Thyroid gland (tissue), 4 donors: ENCODE data around the gene TMEM272. TPM values are rescaled to one million over a fixed set of nuclear protein-coding genes. Genes with fewer than 3 reads are reported as not detected.

Source experiments
- DNase-seq, 2 donors: peaks; one replicate each; pipeline ENCODE4 v3.0.0-alpha.2; 2019
- H3K27ac ChIP-seq, 3 donors: fragments of 200-600 bp; sonication (generic); 1 replicate in 2 of 3; 2 replicates in 1 of 3; pipeline ENCODE4 v1.5.1; 2016 to 2019; ENCODE audit warnings: mild to moderate bottlenecking in 1 of 3, moderate library complexity in 1 of 3
- H3K27me3 ChIP-seq: fragments of 200-600 bp; sonication (generic); one replicate; pipeline ENCODE4 v1.5.1; 2019
- H3K36me3 ChIP-seq, 2 donors: fragments of 200-600 bp; sonication (generic); one replicate each; pipeline ENCODE4 v1.5.1; 2016 to 2019
- H3K4me1 ChIP-seq, 2 donors: fragments of 200-600 bp; sonication (generic); one replicate each; pipeline ENCODE4 v1.5.1; 2017 to 2019
- H3K4me3 ChIP-seq, 3 donors: fragments of 200-600 bp; sonication (generic); replicated peaks in 1 of 3; 1 replicate in 2 of 3; 2 replicates in 1 of 3; pipeline ENCODE4 v1.5.1; 2016; ENCODE audit warnings: mild to moderate bottlenecking in 1 of 3
- H3K9me3 ChIP-seq: fragments of 200-600 bp; sonication (generic); one replicate; pipeline ENCODE4 v1.5.1; 2017
- POLR2A ChIP-seq, 2 donors: fragments of 450-650 bp; IDR thresholded peaks; one replicate each; pipeline ENCODE4 v1.6.1; 2017; ENCODE audit warnings: antibody characterized with exemption in 2 of 2, mild to moderate bottlenecking in 2 of 2, moderate library complexity in 1 of 2
- WGBS, 2 donors: methylation state at CpG; one replicate each; pipeline ENCODE4 v1.1.5; 2017; 5-methylcytosine and 5-hydroxymethylcytosine counted together
- intact Hi-C: fragments of 100-400 bp; cut with DNase I; formaldehyde crosslinking; loops from one replicate; pipeline ENCODE4 v1.15.1; 2023
- total RNA-seq, 4 donors: library from RNA; depleted of rRNA; stranded (reverse); fragments of >200 nt; gene quantifications; one replicate each; pipeline ENCODE4 v1.2.3, GENCODE V29; 2016
- TF ChIP-seq, protein P1 (sequence below), 6 experiments: fragments of 200-600 bp in 3 of 6; fragments of 450-650 bp in 3 of 6; sonication (generic) in 3 of 6; IDR thresholded peaks; one replicate each; pipeline ENCODE4 v1.5.1; 2016 to 2019; ENCODE audit warnings: antibody characterized with exemption in 6 of 6, mild to moderate bottlenecking in 2 of 6, inconsistent platforms in 1 of 6, moderate library complexity in 1 of 6

Gene TMEM272
- total RNA-seq, 4 donors from 2014 or later, result not detected

- Histone ChIP-seq H3K27me3 (no peaks in the 10 kb centered on the region), H3K9me3 (no peaks in the 10 kb centered on the region), H3K4me1 (no peaks in the 10 kb centered on the region), H3K36me3 (no peaks in the 10 kb centered on the region), H3K4me3 (no peak overlapping the region), H3K27ac (no peak overlapping the region)
- 95 to 97% methylated on average over 1 of the region's 1 CpG for WGBS, 2 donors
- TF ChIP-seq, protein P1, sequence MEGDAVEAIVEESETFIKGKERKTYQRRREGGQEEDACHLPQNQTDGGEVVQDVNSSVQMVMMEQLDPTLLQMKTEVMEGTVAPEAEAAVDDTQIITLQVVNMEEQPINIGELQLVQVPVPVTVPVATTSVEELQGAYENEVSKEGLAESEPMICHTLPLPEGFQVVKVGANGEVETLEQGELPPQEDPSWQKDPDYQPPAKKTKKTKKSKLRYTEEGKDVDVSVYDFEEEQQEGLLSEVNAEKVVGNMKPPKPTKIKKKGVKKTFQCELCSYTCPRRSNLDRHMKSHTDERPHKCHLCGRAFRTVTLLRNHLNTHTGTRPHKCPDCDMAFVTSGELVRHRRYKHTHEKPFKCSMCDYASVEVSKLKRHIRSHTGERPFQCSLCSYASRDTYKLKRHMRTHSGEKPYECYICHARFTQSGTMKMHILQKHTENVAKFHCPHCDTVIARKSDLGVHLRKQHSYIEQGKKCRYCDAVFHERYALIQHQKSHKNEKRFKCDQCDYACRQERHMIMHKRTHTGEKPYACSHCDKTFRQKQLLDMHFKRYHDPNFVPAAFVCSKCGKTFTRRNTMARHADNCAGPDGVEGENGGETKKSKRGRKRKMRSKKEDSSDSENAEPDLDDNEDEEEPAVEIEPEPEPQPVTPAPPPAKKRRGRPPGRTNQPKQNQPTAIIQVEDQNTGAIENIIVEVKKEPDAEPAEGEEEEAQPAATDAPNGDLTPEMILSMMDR (IDR thresholded peaks at IDR 0.05), result no peak
- TF ChIP-seq POLR2A (IDR thresholded peaks at IDR 0.05), result no peak
- no peak for DNase-seq
- intact Hi-C loops, result no loop called here
Observed at GRCh38 chr13:51856027-51856736, 11.2 kb upstream of the TMEM272 start.

- DNase-seq, result peak; percentile 12 to 18
- intact Hi-C loops, result loop anchor here (10.0 kb wide), 1 partner anchor 155 kb away; no protein-coding TSS in a partner anchor
- WGBS, 2 donors, result 55 to 64% methylated on average over 21 of the region's 21 CpGs
- Histone ChIP-seq H3K36me3 (no peaks in the 10 kb centered on the region), H3K27ac (no peak overlapping the region), H3K4me1 (peaks cover 0 to 4% of the 10 kb centered on the region in 2 donors), H3K27me3 (no peaks in the 10 kb centered on the region), H3K4me3 (no peak overlapping the region), H3K9me3 (no peaks in the 10 kb centered on the region)
- TF ChIP-seq, protein P1 (IDR thresholded peaks at IDR 0.05), result peak in 4 of 6 experiments; percentile 19 to 56 (median 30)
- no peak for TF ChIP-seq POLR2A (IDR thresholded peaks at IDR 0.05)
Observed at GRCh38 chr13:51849145-51850101, 4.4 kb upstream of the TMEM272 start.

- TF ChIP-seq POLR2A (IDR thresholded peaks at IDR 0.05), result no peak
- TF ChIP-seq, protein P1 (IDR thresholded peaks at IDR 0.05), result no peak
- intact Hi-C loops, result loop anchor here (10.0 kb wide), 1 partner anchor 156 kb away; no protein-coding TSS in a partner anchor
- no peak overlapping the region for H3K4me3 ChIP-seq
- DNase-seq, result no peak
- no peaks in the 10 kb centered on the region for H3K9me3 ChIP-seq
- H3K4me1 ChIP-seq, result peaks cover 0 to 4% of the 10 kb centered on the region in 2 donors
- H3K36me3 ChIP-seq, result no peaks in the 10 kb centered on the region
- H3K27ac ChIP-seq, result no peak overlapping the region
- H3K27me3 ChIP-seq, result no peaks in the 10 kb centered on the region
- 65 to 68% methylated on average over 4 of the region's 4 CpGs for WGBS, 2 donors
Observed at GRCh38 chr13:51848674-51849073, 3.7 kb upstream of the TMEM272 start.

DNA sequence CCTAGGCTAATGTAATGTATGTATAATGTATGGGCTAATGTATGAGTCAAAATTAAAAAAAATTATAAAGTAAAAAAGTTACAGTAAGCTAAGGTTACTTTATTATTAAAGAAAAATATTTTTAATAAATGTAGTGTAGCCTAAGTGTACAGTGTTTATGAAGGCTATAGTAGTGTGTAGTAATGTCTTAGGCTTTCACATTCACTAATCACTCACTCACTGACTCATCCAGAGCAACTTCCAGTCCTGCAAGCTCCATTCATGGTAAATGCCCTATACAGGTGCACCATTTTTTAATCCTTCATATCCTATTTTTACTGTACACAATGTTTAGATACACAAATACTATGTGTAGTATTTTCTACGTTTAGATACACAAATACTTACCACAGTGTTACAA, 1.8 kb upstream of the TMEM272 start:
- Histone ChIP-seq H3K27ac (no peak overlapping the region), H3K27me3 (no peaks in the 10 kb centered on the region), H3K36me3 (no peaks in the 10 kb centered on the region), H3K4me3 (no peak overlapping the region), H3K9me3 (no peaks in the 10 kb centered on the region), H3K4me1 (peaks cover 0 to 4% of the 10 kb centered on the region in 2 donors)
- intact Hi-C loops, result loop anchor here (10.0 kb wide), 1 partner anchor 158 kb away; no protein-coding TSS in a partner anchor
- TF ChIP-seq, protein P1 (IDR thresholded peaks at IDR 0.05), result no peak
- TF ChIP-seq POLR2A (IDR thresholded peaks at IDR 0.05), result no peak
- no peak for DNase-seq
- 83 to 87% methylated on average over 1 of the region's 1 CpG for WGBS, 2 donors
